Nucleus accumbens (tissue), 56 donors: Measurements from ENCODE around the gene LRRC17.
"Not testable (repeated sequence)": the region's sequence is repeated elsewhere in the genome, so short reads cannot be mapped to it uniquely, and the experiment has no call there.

ENCODE experiments used
- DNase-seq, 56 donors: peaks; one replicate each; lab custom pipeline; 2025; lab: John Stamatoyannopoulos, UW

LRRC17 gene

GRCh38 chr7:102938679-102939078 is 25.9 kb downstream of the LRRC17 start:
- DNase-seq = no peak

DNA sequence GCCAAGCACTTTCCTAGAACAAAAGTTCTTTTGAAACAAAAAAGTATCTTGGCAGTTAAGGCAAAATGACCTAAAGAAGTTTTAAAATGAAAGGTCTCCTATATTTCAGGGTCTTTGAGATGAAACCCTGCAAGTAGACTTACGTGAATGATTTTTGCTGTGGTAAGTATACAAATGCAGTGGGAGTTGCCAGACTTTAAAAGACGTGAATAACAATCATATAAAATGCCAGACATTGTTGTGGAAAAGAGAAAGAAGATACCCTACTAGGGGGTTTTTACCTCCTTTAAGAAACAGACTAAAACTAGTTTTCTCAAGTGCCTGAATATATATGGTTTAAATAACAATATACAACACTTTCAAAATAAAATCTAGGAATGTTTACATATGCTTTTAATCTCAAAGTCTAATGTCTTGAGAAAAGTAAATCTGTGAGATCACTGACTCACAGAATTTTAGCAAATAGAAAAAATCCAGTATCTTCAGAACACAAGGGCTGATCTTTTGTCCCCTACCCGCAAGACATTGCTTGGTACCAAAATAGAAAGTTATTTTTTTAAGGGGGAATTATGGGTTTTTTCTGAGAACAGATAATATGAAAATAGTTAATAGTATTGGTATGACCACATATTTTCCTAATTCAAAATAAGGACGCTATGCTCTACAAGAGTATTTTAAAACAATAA is 29.5 kb downstream of the LRRC17 start:
- DNase-seq = no peak

GRCh38 chr7:102942868-102943267 is 30.1 kb downstream of the LRRC17 start:
- DNase-seq = no peak

GRCh38 chr7:102943423-102944169 is 30.8 kb downstream of the LRRC17 start:
- DNase-seq = no peak

GRCh38 chr7:102944241-102944640 is 31.4 kb downstream of the LRRC17 start:
- no peak for DNase-seq

DNA sequence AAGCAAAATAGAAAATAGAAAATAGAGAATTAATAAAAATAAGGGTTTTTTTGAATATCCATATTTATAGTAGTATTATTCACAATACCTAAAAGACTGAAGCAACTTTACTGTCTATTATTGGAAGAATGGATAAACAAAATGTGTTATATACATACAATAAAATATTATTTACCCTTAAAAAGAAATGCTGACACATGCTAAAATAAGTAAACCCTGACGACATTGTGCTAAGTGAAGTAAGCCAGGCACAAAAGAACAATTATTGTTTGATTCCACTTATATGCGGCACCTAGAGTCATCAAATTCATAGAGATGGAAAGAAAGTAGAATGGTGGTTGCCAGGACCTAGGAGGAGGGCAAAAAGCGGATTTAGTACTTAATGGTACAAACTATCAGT is 39.0 kb downstream of the LRRC17 start:
- DNase-seq = no peak

DNA sequence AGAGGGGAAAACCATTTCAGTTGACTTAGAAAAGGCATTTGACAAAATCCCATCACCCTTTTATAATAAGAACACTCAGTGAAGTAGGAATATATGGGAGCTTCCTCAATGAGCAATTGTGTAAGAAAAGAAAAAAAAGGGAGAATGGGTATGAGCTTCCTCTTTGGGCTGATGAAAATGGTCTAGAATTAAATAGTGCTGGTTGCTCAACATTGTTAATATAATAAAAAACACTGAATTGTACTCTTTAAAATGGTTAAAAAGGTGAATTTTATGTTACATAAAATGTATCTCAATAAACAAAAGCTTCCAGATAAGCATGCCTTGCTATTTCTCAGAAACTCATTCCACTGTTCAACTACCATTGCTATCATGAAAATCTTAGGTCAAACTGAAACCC is 40.6 kb downstream of the LRRC17 start:
- no peak for DNase-seq

GRCh38 chr7:102954359-102954758 is 41.6 kb downstream of the LRRC17 start:
- not testable (repeated sequence) for DNase-seq

- DNase-seq = not testable (repeated sequence)
Observed at GRCh38 chr7:102958004-102958403, 45.2 kb downstream of the LRRC17 start.

GRCh38 chr7:102961993-102962392 is 49.2 kb downstream of the LRRC17 start:
- DNase-seq = not testable (repeated sequence)

DNA sequence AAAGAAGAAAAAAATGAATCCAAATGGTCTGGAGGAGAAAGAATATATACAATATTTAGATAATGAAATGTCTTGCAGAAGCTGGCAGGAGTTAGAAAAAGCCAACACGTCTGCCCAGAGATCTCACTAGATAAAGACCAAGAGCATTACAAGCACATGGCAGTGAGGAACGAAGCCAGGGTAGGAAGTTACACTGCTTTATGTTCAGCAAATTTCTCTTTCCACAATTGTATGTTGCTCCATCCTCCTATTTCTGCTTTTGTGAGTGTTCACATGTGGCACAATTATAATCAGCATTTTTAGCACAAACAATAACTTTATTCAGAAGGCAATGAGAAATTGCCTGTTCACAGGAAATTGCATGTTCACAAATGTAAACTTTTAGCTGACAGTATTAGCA is 53.7 kb downstream of the LRRC17 start:
- no peak for DNase-seq

DNA sequence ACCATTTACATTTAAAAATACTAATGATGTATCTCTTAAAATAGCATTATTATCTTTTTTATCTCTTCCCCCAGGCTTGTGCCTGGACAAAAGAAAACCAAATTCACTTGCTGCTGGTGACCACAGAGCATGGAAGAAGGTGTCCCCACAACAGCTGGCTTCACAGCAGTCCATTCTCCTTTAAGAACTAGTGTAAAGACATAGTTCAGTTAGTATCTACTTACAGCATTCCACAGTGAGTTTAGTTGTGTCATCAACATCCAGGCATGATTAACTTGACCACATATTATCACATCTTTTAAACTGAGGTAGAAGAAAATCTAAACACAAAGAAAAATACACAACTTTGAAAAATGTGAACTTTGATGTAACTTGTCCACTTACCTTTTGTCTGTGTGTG is 55.0 kb downstream of the LRRC17 start:
- DNase-seq = no peak

DNA sequence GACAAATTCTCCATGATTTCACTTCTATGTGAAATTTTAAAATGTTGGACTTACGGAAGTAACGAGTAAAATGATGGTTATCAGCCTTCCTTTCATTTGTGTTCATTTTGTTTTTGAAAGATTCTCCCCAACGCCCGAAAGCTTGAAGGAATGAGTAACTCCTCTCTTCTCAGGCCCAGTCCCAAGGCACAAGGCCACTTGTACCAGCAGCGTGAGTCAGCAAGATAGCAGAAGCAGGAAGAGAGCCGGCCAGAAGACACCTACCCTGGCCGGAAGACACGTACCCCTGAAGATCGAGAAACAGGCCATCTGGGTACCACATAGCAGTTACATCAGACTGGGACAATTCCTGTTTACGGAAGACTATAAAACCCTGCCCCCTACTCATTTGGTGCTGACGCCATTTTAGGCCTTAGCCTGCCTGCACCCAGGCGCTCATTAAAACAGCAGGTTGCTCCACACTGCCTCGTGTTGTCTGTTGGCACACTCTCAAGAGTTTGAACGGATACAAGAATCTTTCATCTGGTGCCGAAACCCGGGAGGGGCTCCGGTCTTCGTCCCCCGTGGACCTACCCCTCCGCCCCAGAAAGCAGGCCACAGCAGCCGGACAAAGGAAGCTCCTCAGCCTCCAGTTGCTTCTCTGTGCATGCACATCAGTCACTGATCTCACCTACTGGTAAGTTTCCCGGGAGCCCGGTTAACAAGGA is 60.4 kb downstream of the LRRC17 start:
- no peak for DNase-seq

DNA sequence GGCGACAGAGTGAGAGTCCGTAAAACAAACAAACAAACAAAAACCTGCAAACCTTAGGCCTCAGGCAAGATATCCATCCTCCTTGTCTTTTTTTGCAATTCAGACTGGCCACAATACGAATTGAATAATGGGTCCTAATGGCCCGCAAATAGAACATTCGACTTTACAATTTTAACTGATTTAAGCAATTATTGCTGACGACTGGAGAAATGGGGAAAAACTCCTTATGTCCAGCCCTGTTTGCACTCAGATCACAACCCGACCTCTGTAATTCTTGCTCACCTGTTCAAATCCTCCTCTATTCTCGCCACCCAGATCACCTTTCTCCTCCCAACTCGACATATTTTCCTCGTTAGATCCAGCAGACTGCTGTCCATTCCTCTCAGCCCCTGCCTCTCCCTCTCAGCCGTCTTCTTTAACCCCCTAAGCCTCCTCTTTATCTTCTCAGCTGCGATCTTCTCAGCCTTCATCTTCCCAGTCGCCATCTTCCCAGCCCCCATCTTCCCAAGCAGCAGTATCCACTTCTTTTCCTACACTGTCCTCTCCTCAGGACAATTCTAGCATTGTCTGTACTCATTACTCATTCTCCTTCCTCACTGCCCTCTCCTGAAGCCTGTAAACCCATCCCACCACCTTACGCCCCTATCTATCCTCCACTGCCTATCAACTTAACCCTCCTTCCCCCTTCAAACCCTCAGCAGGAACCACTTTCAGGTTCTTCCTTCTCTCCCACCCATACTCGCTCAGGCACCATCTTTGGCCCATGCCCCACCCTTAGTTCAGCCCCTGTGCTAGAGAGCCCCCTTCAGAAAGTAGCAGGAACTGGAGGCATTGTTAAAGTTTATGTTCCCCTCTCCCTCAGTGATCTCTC is 61.8 kb downstream of the LRRC17 start:
- DNase-seq = no peak

- DNase-seq = no peak
Observed at GRCh38 chr7:102975854-102976253, 63.1 kb downstream of the LRRC17 start.

DNA sequence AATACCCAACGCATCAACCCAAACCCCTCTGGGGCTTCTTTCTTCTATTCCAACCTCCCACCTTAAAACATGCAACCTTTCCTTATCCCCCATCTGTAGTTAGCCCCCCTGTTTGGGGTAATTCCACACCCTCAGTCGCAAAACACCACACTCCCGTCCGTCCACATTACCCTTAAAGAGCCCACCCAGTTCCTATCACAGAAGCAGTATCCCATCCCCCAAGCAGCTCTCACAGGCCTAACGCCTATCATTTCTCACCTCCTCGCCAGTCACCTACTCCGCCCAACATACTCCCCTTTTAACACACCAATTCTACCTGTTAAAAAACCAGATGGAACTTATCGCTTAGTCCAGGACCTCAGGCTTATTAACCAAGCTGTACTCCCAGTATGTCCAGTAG is 63.7 kb downstream of the LRRC17 start:
- DNase-seq = no peak

GRCh38 chr7:102977586-102977985 is 64.8 kb downstream of the LRRC17 start:
- not testable (repeated sequence) for DNase-seq

- DNase-seq = peak in 1 of 56 donors; percentile 0
Observed at GRCh38 chr7:102978284-102978683, 65.5 kb downstream of the LRRC17 start.

DNA sequence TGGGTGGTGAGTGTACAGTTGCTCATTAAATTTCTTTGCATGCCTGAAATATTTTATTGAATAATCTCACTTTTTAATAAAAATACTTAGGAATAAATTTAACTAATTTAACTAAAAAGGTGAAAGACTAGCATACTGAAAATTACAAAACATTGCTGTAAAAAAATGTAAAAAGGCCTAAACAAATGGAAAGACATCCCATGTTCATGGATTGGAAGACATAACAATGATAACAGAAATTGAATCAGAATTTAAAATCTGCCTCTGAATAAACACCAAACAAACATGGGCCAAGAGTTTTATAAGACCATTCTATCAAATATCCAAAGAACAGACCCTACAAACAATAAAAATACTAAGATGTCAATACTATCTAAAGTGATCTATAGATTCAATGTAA is 66.9 kb downstream of the LRRC17 start:
- DNase-seq = no peak

DNA sequence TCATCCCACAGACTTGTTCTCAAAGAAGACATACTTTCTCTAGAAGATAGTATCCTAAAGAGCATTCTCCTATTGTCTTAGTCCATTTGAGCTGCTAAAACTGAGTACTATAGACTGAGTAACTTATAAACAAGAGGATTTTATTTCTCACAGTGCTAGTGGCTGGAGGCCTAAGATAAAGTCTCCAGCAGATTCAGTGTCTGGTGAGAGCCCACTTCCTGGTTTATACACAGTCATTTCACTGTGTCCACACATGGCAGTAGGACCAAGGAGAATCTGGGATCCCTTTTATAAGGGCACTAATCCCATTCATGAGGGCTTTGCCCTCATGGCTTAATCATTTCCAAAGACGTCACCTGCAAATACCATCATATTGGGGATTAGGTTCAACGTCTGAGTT is 68.7 kb downstream of the LRRC17 start:
- no peak for DNase-seq

DNA sequence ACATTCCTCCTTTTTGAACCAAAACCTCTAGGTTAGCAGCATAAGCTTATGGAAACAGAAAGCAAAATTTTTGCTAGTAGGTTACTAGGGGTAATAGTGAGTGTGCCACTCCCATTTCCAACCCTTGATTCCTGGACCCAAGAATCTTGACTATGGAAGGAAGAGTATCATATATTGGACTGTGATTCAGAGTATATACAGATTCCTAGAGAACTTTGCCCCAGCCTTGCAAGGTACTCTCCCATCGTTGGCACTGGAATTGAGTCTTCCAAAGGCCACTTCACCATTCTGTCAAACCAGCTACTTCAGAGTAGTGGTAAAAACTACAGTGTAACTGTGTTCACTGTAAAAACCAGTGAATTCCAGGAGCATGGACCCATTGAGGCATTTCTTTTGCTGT is 69.4 kb downstream of the LRRC17 start:
- no peak for DNase-seq
